ENCODE results near the gene TMEM183A.

DNA sequence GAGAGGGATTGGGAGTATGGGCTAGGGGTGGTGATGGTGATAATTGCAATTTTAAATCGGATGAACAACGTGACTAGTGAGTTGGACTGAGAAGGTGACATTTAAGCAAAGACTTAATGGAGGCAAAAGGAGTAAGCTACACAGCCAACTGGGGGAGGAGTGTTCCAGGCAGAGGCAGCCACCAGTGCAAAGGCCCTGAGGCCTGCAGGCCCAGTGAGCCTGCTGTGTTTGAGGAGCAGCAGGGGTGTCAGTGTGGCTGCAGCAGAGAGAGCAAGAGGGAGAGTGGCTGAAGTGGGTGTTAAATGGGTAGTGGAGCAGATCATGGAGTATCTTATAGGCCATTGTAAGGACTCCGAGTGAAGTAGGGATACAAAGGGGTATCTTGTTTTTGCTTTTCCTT is 59.8 kb downstream of the TMEM183A start:
- TF ChIP-seq TAF1 (IDR thresholded peaks at IDR 0.05; ENCODE audit: low read depth, low read length) (no peak), SPI1 (IDR thresholded peaks at IDR 0.05; ENCODE audit: low read depth, low read length) (no peak), POLR2A (IDR thresholded peaks at IDR 0.05; ENCODE audit: low read depth, low read length) (no peak), POU2F2 (IDR thresholded peaks at IDR 0.05; ENCODE audit: low read depth, low read length) (no peak), POLR2AphosphoS5 (IDR thresholded peaks at IDR 0.05; ENCODE audit: low read depth, low read length) (no peak), PAX5 (IDR thresholded peaks at IDR 0.05; ENCODE audit: insufficient read depth, low read length, severe bottlenecking) (no peak)

All from GM12891 (cell line).